GM19043 (cell line): ENCODE data around the gene UGT1A6.
"Not testable (repeated sequence)": the region's sequence is repeated elsewhere in the genome, so short reads cannot be mapped to it uniquely, and the experiment has no call there.

Experiments
- ATAC-seq: cut with Tn5 transposase; IDR thresholded peaks from one replicate; pipeline ENCODE4 v1.9.1; 2021; ENCODE audit warnings: low read depth; ENCODE audit not compliant: unreplicated experiment

UGT1A6 gene

GRCh38 chr2:233713262-233713615 is 20.5 kb downstream of the UGT1A6 start:
- no peak for ATAC-seq

GRCh38 chr2:233714121-233714520 is 21.4 kb downstream of the UGT1A6 start:
- no peak for ATAC-seq

- no peak for ATAC-seq
Measured at GRCh38 chr2:233718552-233718951, 25.9 kb downstream of the UGT1A6 start, which contains the start of gene UGT1A4. Gene UGT1A4 (plus strand): TSS chr2:233718736. CDS start chr2:233718821, 85 bp downstream.

- no peak for ATAC-seq
Measured at GRCh38 chr2:233728723-233729301, 36.1 kb downstream of the UGT1A6 start, which contains the start of gene UGT1A3. Gene UGT1A3 (plus strand): TSS chr2:233729042. CDS start chr2:233729127, 85 bp downstream.

GRCh38 chr2:233736868-233737653 is 44.4 kb downstream of the UGT1A6 start:
- ATAC-seq: not testable (repeated sequence)

- ATAC-seq: no peak
Measured at GRCh38 chr2:233740870-233741269, 48.2 kb downstream of the UGT1A6 start.

GRCh38 chr2:233743464-233744259 is 51.0 kb downstream of the UGT1A6 start:
- ATAC-seq: no peak

- ATAC-seq: no peak
Measured at GRCh38 chr2:233745073-233745755, 52.5 kb downstream of the UGT1A6 start.

GRCh38 chr2:233745838-233746237 is 53.1 kb downstream of the UGT1A6 start:
- not testable (repeated sequence) for ATAC-seq

- no peak for ATAC-seq
Measured at GRCh38 chr2:233746475-233747282, 54.0 kb downstream of the UGT1A6 start.

- no peak for ATAC-seq
Measured at GRCh38 chr2:233747283-233747544, 54.5 kb downstream of the UGT1A6 start.

GRCh38 chr2:233750689-233751088 is 58.0 kb downstream of the UGT1A6 start:
- ATAC-seq: not testable (repeated sequence)

- ATAC-seq: not testable (repeated sequence)
Measured at GRCh38 chr2:233751212-233752009, 58.7 kb downstream of the UGT1A6 start.

- ATAC-seq: no peak
Measured at GRCh38 chr2:233754872-233755611, 62.4 kb downstream of the UGT1A6 start.

- no peak for ATAC-seq
Measured at GRCh38 chr2:233756429-233757081, 63.9 kb downstream of the UGT1A6 start.

GRCh38 chr2:233758141-233758540 is 65.5 kb downstream of the UGT1A6 start:
- ATAC-seq: no peak

- ATAC-seq: no peak
Measured at GRCh38 chr2:233758849-233759248, 66.2 kb downstream of the UGT1A6 start.

- no peak for ATAC-seq
Measured at GRCh38 chr2:233760043-233760442, 67.4 kb downstream of the UGT1A6 start, which contains the start of gene UGT1A1. Gene UGT1A1 (plus strand): TSS chr2:233760270. CDS start chr2:233760288, 18 bp downstream.
